Memory B cell (primary cell): Measurements from ENCODE around the gene SLC25A19.

Experiments
- ATAC-seq: fragments of 150-1000 bp; cut with Tn5 transposase; 2 replicates; pipeline ENCODE4 v1.10.0; 2021; ENCODE audit warnings: low read depth, mild to moderate bottlenecking, moderate library complexity
- DNase-seq, 2 donors: peaks; one replicate each; pipeline ENCODE4 v3.0.0; 2022; ENCODE audit warnings: low spot score in 2 of 2
- H3K27ac Mint-ChIP-seq: one replicate; pipeline ENCODE4 v1.8.0; 2022; ENCODE audit warnings: mild to moderate bottlenecking, moderate library complexity, mixed read lengths
- H3K27me3 Mint-ChIP-seq: one replicate; pipeline ENCODE4 v1.8.0; 2022; ENCODE audit warnings: mixed read lengths
- H3K36me3 Mint-ChIP-seq: one replicate; pipeline ENCODE4 v1.8.0; 2022; ENCODE audit warnings: mild to moderate bottlenecking, mixed read lengths
- H3K4me1 Mint-ChIP-seq: one replicate; pipeline ENCODE4 v1.8.0; 2022; ENCODE audit warnings: mixed read lengths
- H3K4me3 Mint-ChIP-seq: one replicate; pipeline ENCODE4 v1.8.0; 2022; ENCODE audit warnings: mild to moderate bottlenecking, moderate library complexity, mixed read lengths
- H3K9me3 Mint-ChIP-seq: one replicate; pipeline ENCODE4 v1.8.0; 2022; ENCODE audit warnings: mixed read lengths

The SLC25A19 gene

DNA sequence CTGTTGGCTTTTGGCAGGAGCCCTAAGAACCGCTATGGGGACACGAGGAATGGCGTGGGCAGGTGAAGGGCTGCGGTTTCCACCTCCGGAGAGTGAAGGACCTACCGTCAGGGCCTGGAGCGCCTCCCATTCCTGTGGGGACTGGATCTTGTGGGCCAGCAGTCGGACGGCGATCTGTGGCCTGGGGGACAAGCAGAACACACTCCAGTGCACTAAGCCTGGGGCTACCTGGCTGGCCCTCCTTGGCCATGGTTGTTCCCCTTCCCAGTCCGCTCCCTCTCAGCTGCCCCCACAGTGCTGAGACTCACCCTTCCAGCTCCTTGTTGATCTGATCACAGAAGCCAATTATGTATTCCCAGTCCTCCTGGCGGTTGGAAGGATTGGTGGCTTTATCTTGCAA, 42.8 kb downstream of the SLC25A19 start:
- ATAC-seq (no peak), DNase-seq (no peak)
- H3K27me3 Mint-ChIP-seq: no peaks in the 10 kb centered on the region
- no peak overlapping the region for H3K4me3 Mint-ChIP-seq
- peaks cover 11% of the 10 kb centered on the region for H3K36me3 Mint-ChIP-seq
- H3K27ac Mint-ChIP-seq: peak overlapping the region; percentile 97
- peaks cover 47% of the 10 kb centered on the region for H3K4me1 Mint-ChIP-seq
- H3K9me3 Mint-ChIP-seq: no peaks in the 10 kb centered on the region

GRCh38 chr17:75245011-75245410, 44.2 kb downstream of the SLC25A19 start:
- DNase-seq (no peak), ATAC-seq (no peak)
- Mint-ChIP-seq H3K36me3 (peaks cover 15% of the 10 kb centered on the region), H3K4me3 (peak overlapping the region; percentile 74), H3K27ac (peak overlapping the region; percentile 97), H3K4me1 (peaks cover 46% of the 10 kb centered on the region), H3K27me3 (no peaks in the 10 kb centered on the region), H3K9me3 (no peaks in the 10 kb centered on the region)

GRCh38 chr17:75244133-75244866, 44.9 kb downstream of the SLC25A19 start:
- peak overlapping the region; percentile 97 for H3K27ac Mint-ChIP-seq
- H3K4me1 Mint-ChIP-seq: peaks cover 41% of the 10 kb centered on the region
- H3K4me3 Mint-ChIP-seq: peak overlapping the region; percentile 74
- ATAC-seq: peak; percentile 63
- H3K9me3 Mint-ChIP-seq: no peaks in the 10 kb centered on the region
- H3K27me3 Mint-ChIP-seq: no peaks in the 10 kb centered on the region
- peak; percentile 47 to 69 for DNase-seq
- peaks cover 15% of the 10 kb centered on the region for H3K36me3 Mint-ChIP-seq

- Mint-ChIP-seq H3K9me3 (no peaks in the 10 kb centered on the region), H3K27me3 (no peaks in the 10 kb centered on the region), H3K4me1 (peaks cover 45% of the 10 kb centered on the region), H3K4me3 (peak overlapping the region; percentile 42), H3K36me3 (peaks cover 19% of the 10 kb centered on the region), H3K27ac (peak overlapping the region; percentile 97)
- DNase-seq: peak; percentile 59 to 72
- ATAC-seq: peak; percentile 78
Observed at GRCh38 chr17:75242461-75243042, 46.7 kb downstream of the SLC25A19 start.

- H3K27ac Mint-ChIP-seq: peak overlapping the region; percentile 97
- ATAC-seq: peak; percentile 10
- peak overlapping the region; percentile 47 for H3K4me3 Mint-ChIP-seq
Observed at GRCh38 chr17:75241996-75242460, 47.2 kb downstream of the SLC25A19 start.

GRCh38 chr17:75241502-75241901, 47.7 kb downstream of the SLC25A19 start:
- peaks cover 22% of the 10 kb centered on the region for H3K36me3 Mint-ChIP-seq
- DNase-seq: no peak
- no peaks in the 10 kb centered on the region for H3K9me3 Mint-ChIP-seq
- peak overlapping the region; percentile 97 for H3K27ac Mint-ChIP-seq
- H3K4me1 Mint-ChIP-seq: peaks cover 45% of the 10 kb centered on the region
- peak overlapping the region; percentile 47 for H3K4me3 Mint-ChIP-seq
- no peak for ATAC-seq
- no peaks in the 10 kb centered on the region for H3K27me3 Mint-ChIP-seq

More at GRCh38 chr17:75241996-75242460, 47.2 kb downstream of the SLC25A19 start:
- peak in 1 of 2 donors; percentile 50 for DNase-seq
- Mint-ChIP-seq H3K4me1 (peaks cover 45% of the 10 kb centered on the region), H3K36me3 (peaks cover 19% of the 10 kb centered on the region), H3K9me3 (no peaks in the 10 kb centered on the region), H3K27me3 (no peaks in the 10 kb centered on the region)

DNA sequence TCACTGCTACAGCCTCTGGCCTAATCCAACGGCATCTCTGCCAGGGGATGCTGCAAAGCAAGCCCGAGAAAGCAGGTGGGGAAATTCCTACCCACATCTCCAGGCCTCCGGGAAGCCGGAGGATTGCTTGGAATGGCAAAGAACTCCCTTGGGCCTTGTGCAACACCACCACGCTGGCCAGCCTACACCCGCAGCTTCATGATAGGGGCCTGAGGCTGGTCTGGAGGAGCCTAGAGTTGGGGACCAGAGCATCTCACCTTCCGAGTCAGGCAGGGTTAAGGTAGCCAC, 48.1 kb downstream of the SLC25A19 start:
- Mint-ChIP-seq H3K9me3 (no peaks in the 10 kb centered on the region), H3K27me3 (no peaks in the 10 kb centered on the region), H3K36me3 (peaks cover 20% of the 10 kb centered on the region), H3K4me3 (no peak overlapping the region), H3K4me1 (peaks cover 44% of the 10 kb centered on the region), H3K27ac (peak overlapping the region; percentile 97)
- ATAC-seq: no peak
- no peak for DNase-seq

DNA sequence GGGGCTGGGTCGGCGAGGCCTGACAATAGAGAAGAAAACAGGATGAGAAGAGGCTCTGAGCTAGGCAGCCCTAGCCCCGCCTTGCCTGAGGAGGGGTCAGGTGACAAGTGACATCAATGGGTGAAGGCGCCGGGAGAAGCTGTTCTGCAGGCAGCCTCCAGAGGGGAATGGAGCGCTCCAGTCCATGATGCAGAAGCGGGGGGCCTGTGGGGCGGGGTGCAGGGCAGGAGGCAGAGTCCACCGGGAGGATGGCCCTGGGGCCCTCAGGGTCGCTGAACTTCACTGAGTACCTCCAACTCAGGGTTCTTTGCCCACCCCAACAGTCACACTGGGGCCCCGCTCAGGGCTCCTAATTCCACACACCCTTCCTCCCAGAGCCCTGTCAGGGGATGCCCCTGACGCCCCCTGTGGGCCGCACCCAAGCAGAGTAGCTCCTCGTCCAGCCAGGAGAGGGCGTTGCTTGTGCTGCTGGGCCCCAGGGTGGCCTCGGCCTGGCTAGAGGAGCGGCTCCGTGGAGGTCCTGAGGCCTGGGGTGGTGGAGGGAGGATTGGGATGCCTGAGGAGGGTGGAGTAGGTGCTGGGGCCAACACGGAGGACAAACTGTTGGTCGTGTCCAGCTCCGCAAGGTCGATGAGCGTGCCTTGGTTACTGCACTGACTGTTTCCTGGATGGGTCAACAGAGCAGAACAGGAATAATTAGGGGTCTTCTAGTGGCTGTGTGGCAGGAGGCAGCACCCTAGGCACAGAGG, 48.7 kb downstream of the SLC25A19 start:
- ATAC-seq (no peak), DNase-seq (peak in 1 of 2 donors; percentile 34)
- Mint-ChIP-seq H3K4me1 (peaks cover 39% of the 10 kb centered on the region), H3K4me3 (peak overlapping the region; percentile 41), H3K9me3 (no peaks in the 10 kb centered on the region), H3K27me3 (no peaks in the 10 kb centered on the region), H3K36me3 (peaks cover 22% of the 10 kb centered on the region), H3K27ac (peak overlapping the region; percentile 97)

DNA sequence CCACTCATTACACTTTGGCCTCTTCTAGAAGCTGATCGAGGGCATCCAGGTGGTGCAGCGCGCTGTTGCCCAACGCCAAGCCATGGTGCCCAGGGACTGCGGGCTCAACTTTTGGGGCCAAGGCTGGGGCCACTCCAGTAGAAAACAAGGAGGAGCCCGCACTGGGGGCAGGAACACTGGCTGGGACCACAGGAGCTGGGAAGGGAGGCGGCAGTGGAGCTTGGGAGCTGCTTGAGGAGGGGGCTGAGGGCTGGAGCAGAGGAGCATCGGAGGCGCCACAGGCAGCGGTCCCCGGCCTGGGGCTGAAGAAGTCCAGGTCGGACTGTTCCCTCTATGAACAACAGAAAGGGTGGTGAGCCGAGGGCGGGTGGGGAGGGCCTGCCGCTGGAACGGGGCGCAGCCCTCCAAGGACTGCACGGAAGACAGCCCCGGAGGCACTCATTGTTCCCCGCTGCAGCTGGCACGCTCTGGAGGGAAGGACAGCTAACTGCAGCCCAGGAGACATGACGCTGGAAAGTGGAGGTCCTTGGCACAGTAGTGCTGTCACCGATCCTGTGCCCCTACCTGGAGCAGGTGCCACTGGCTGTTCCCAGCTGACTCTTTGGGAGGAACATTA, 49.3 kb downstream of the SLC25A19 start:
- ATAC-seq (no peak), DNase-seq (no peak)
- Mint-ChIP-seq H3K36me3 (peaks cover 24% of the 10 kb centered on the region), H3K27ac (peak overlapping the region; percentile 97), H3K27me3 (no peaks in the 10 kb centered on the region), H3K9me3 (no peaks in the 10 kb centered on the region), H3K4me1 (peaks cover 38% of the 10 kb centered on the region), H3K4me3 (no peak overlapping the region)

DNA sequence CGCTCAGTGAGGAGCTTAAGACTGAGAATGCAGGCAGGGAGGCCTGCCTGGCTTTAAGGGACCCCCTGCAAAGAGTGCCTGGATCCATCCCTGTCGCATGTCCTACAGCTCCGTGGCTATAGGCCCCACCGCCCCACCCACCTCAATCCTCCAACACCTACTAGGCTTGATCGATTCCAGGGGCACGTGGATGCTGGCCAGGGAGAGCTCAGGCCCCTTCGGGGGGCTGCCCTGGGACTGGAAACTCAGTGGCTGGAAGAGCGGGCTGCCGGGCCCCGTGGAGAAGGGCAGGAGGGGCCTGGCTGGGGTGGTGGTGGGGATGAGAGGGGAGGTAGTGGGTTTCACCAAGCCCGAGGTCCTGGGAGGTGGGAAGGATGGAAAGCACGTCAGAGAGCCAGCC, 50.0 kb downstream of the SLC25A19 start:
- Mint-ChIP-seq H3K4me1 (peaks cover 33% of the 10 kb centered on the region), H3K9me3 (no peaks in the 10 kb centered on the region), H3K4me3 (no peak overlapping the region), H3K27ac (peak overlapping the region; percentile 86), H3K36me3 (peaks cover 29% of the 10 kb centered on the region), H3K27me3 (no peaks in the 10 kb centered on the region)
- ATAC-seq (no peak), DNase-seq (no peak)

DNA sequence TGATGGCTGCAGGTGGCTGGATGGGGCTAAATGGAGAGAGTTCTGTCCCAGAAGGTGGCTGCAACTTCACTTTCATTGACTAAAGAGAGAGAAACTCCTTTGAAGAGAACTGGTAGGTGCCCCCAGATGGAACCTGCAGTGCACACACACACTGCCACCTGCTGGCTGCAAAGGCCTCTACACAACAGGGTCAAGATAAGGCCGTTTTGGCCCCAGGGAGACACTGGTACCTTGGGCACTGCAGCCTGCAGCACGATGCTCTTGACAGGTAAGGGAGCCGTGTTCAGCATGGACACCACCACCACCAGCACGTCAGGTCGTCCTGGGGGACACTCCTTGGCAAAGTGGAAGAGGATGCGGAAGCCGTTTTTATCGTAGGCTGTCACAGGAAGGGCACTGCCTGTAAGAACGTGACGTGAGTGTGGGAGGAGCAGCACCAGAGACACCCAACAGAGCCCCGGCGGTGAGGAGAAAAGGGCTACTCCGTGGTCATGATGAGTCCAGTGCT, 50.5 kb downstream of the SLC25A19 start:
- Mint-ChIP-seq H3K4me1 (peaks cover 30% of the 10 kb centered on the region), H3K27ac (peak overlapping the region; percentile 86), H3K9me3 (no peaks in the 10 kb centered on the region), H3K4me3 (no peak overlapping the region), H3K36me3 (peaks cover 31% of the 10 kb centered on the region), H3K27me3 (no peaks in the 10 kb centered on the region)
- ATAC-seq (peak; percentile 24), DNase-seq (peak; percentile 49 to 54)

DNA sequence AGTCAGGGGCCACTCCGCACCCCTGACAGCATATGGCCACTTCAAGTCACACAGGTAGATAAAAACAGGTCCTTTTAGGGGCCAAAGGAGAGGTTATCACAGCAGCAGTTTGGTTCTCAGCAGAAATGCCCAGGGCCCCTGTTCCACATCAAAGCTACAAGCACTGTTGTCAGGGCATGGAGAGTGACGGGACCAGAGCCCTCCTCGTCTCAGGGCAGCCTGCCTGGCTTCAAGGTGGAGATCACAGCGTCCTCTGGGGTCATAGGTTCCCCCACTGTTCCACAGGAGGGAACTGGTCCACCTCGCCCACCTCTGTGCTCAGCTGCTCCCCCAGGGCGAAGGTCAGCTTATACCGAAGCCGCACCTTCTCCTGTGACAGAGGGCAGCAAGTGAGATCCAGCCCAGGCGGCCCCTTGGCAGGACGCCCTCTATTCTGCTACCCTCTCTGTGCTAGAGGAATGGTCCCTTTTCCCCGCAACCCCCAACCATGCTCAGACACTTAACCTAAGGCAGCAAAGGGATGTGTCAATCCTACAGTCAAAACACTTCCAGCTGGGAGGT, 51.1 kb downstream of the SLC25A19 start:
- Mint-ChIP-seq H3K4me3 (no peak overlapping the region), H3K4me1 (peaks cover 25% of the 10 kb centered on the region), H3K27ac (no peak overlapping the region), H3K27me3 (no peaks in the 10 kb centered on the region), H3K36me3 (peaks cover 30% of the 10 kb centered on the region), H3K9me3 (no peaks in the 10 kb centered on the region)
- DNase-seq: no peak
- no peak for ATAC-seq

GRCh38 chr17:75237100-75238014, 51.9 kb downstream of the SLC25A19 start:
- H3K36me3 Mint-ChIP-seq: peaks cover 36% of the 10 kb centered on the region
- no peaks in the 10 kb centered on the region for H3K9me3 Mint-ChIP-seq
- H3K27ac Mint-ChIP-seq: no peak overlapping the region
- H3K4me3 Mint-ChIP-seq: no peak overlapping the region
- no peak for DNase-seq
- H3K4me1 Mint-ChIP-seq: peaks cover 19% of the 10 kb centered on the region
- ATAC-seq: no peak
- H3K27me3 Mint-ChIP-seq: no peaks in the 10 kb centered on the region
